ENCODE measurements around the gene CISH.
A peak's percentile ranks its signal among the peaks of the same experiment; 100 is the strongest.

CISH gene

GRCh38 chr3:50632450-50632849 is 20.9 kb upstream of the CISH start:
- H2AFZ ChIP-seq (ENCODE audit: low read length): no peak overlapping the region
- peak overlapping the region; percentile 44 for H3K9ac ChIP-seq (ENCODE audit: low read depth, low read length, poor library complexity, severe bottlenecking)
- H3F3A ChIP-seq (ENCODE audit: low read depth): peaks cover 16% of the 10 kb centered on the region; the same call in 1 of the 2 replicates
- peaks cover 65% of the 10 kb centered on the region for H4K20me1 ChIP-seq (ENCODE audit: insufficient read depth, low read length, poor library complexity, severe bottlenecking)
- H3K9me2 ChIP-seq (replicated peaks; ENCODE audit: low read depth, low read length): no peaks in the 10 kb centered on the region
- TF ChIP-seq CTCF (conservative IDR thresholded peaks at IDR 0.05; ENCODE audit: low read length) (peak; percentile 36), EZH2phosphoT487 (IDR thresholded peaks at IDR 0.05; ENCODE audit: borderline replicate concordance) (no peak)
- H3K36me3 ChIP-seq (ENCODE audit: insufficient read depth, low read length): peaks cover 14% of the 10 kb centered on the region; the same call in 1 of the 2 replicates
- no peaks in the 10 kb centered on the region for H3K27me3 ChIP-seq (ENCODE audit: insufficient read depth, low read length, poor library complexity, severe bottlenecking)
- H3K4me2 ChIP-seq (ENCODE audit: low read depth, low read length, poor library complexity, severe bottlenecking): peak overlapping the region; percentile 95
- H3K9me3 ChIP-seq (ENCODE audit: insufficient read depth, low read depth, low read length): no peaks in the 10 kb centered on the region
- H3K4me3 ChIP-seq (ENCODE audit: low read length, poor library complexity, severe bottlenecking): peak overlapping the region; percentile 50
- peaks cover 81% of the 10 kb centered on the region for H3K4me1 ChIP-seq (ENCODE audit: insufficient read depth, low read length, poor library complexity, severe bottlenecking)
- H3K79me2 ChIP-seq (ENCODE audit: insufficient read depth, low read length): peaks cover 99% of the 10 kb centered on the region

GRCh38 chr3:50630877-50631276 is 19.3 kb upstream of the CISH start:
- H3K36me3 ChIP-seq (ENCODE audit: insufficient read depth, low read length): peaks cover 14% of the 10 kb centered on the region; the same call in 1 of the 2 replicates
- peak overlapping the region; percentile 31 for H3K4me3 ChIP-seq (ENCODE audit: low read length, poor library complexity, severe bottlenecking)
- H3K4me1 ChIP-seq (ENCODE audit: insufficient read depth, low read length, poor library complexity, severe bottlenecking): peaks cover 82% of the 10 kb centered on the region
- H3K79me2 ChIP-seq (ENCODE audit: insufficient read depth, low read length): peaks cover 99% of the 10 kb centered on the region
- no peak overlapping the region for H2AFZ ChIP-seq (ENCODE audit: low read length)
- peaks cover 16% of the 10 kb centered on the region; the same call in 1 of the 2 replicates for H3F3A ChIP-seq (ENCODE audit: low read depth)
- H3K9ac ChIP-seq (ENCODE audit: low read depth, low read length, poor library complexity, severe bottlenecking): no peak overlapping the region
- peaks cover 67% of the 10 kb centered on the region for H4K20me1 ChIP-seq (ENCODE audit: insufficient read depth, low read length, poor library complexity, severe bottlenecking)
- no peaks in the 10 kb centered on the region for H3K9me3 ChIP-seq (ENCODE audit: insufficient read depth, low read depth, low read length)
- H3K27me3 ChIP-seq (ENCODE audit: insufficient read depth, low read length, poor library complexity, severe bottlenecking): no peaks in the 10 kb centered on the region
- peak overlapping the region; percentile 95 for H3K4me2 ChIP-seq (ENCODE audit: low read depth, low read length, poor library complexity, severe bottlenecking)
- H3K9me2 ChIP-seq (replicated peaks; ENCODE audit: low read depth, low read length): no peaks in the 10 kb centered on the region
- TF ChIP-seq CTCF (conservative IDR thresholded peaks at IDR 0.05; ENCODE audit: low read length) (no peak; the same call in 1 of the 2 replicates), EZH2phosphoT487 (IDR thresholded peaks at IDR 0.05; ENCODE audit: borderline replicate concordance) (no peak)

- Histone ChIP-seq H3K4me3 (ENCODE audit: low read length, poor library complexity, severe bottlenecking) (peak overlapping the region; percentile 31), H3F3A (ENCODE audit: low read depth) (peaks cover 16% of the 10 kb centered on the region; the same call in 1 of the 2 replicates), H4K20me1 (ENCODE audit: insufficient read depth, low read length, poor library complexity, severe bottlenecking) (peaks cover 64% of the 10 kb centered on the region), H3K9me2 (replicated peaks; ENCODE audit: low read depth, low read length) (no peaks in the 10 kb centered on the region), H3K4me2 (ENCODE audit: low read depth, low read length, poor library complexity, severe bottlenecking) (peak overlapping the region; percentile 95), H3K4me1 (ENCODE audit: insufficient read depth, low read length, poor library complexity, severe bottlenecking) (peaks cover 87% of the 10 kb centered on the region), H3K36me3 (ENCODE audit: insufficient read depth, low read length) (peaks cover 14% of the 10 kb centered on the region; the same call in 1 of the 2 replicates), H3K27me3 (ENCODE audit: insufficient read depth, low read length, poor library complexity, severe bottlenecking) (no peaks in the 10 kb centered on the region), H2AFZ (ENCODE audit: low read length) (no peak overlapping the region), H3K9ac (ENCODE audit: low read depth, low read length, poor library complexity, severe bottlenecking) (peak overlapping the region; percentile 98), H3K79me2 (ENCODE audit: insufficient read depth, low read length) (peaks cover 99% of the 10 kb centered on the region), H3K9me3 (ENCODE audit: insufficient read depth, low read depth, low read length) (no peaks in the 10 kb centered on the region)
- no peak for TF ChIP-seq CTCF (conservative IDR thresholded peaks at IDR 0.05; ENCODE audit: low read length)
- no peak for TF ChIP-seq EZH2phosphoT487 (IDR thresholded peaks at IDR 0.05; ENCODE audit: borderline replicate concordance)
These were observed 18.8 kb upstream of the CISH start for GRCh38 chr3:50630394-50630793.
